ENCODE results near the gene RAPGEF2.

DNA sequence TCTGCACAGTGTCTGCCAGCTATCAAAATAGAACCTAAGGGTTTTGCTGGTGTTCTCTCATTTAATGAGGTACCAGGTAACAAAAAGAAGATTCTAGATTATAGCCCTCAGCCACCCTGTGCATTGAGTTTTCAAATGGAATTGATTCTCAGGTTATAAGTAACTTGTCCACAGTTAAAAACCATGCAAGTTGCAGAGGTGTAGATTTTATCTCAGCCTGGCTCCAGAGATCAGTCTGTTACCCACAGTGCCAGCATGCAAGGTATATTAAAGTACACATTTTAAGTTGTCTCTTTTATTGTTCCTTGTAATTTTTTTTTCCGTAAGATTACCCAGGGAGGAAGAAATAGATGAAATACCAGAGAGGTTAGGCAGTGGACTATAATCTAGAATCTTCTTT lies 59.7 kb downstream of the RAPGEF2 start:
- TF ChIP-seq, protein P1, sequence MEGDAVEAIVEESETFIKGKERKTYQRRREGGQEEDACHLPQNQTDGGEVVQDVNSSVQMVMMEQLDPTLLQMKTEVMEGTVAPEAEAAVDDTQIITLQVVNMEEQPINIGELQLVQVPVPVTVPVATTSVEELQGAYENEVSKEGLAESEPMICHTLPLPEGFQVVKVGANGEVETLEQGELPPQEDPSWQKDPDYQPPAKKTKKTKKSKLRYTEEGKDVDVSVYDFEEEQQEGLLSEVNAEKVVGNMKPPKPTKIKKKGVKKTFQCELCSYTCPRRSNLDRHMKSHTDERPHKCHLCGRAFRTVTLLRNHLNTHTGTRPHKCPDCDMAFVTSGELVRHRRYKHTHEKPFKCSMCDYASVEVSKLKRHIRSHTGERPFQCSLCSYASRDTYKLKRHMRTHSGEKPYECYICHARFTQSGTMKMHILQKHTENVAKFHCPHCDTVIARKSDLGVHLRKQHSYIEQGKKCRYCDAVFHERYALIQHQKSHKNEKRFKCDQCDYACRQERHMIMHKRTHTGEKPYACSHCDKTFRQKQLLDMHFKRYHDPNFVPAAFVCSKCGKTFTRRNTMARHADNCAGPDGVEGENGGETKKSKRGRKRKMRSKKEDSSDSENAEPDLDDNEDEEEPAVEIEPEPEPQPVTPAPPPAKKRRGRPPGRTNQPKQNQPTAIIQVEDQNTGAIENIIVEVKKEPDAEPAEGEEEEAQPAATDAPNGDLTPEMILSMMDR (IDR thresholded peaks at IDR 0.05), result no peak
- TF ChIP-seq EP300 (IDR thresholded peaks at IDR 0.05) (no peak), POLR2A (IDR thresholded peaks at IDR 0.05) (no peak)

All from stomach (tissue), 4 donors.